Activated CD8-positive, alpha-beta T cell treated with anti-CD3 and anti-CD28 coated beads for 36 hours (primary cell): Measurements from ENCODE around the gene OR2T35. TPM values are rescaled to one million over a fixed set of nuclear protein-coding genes. Genes with fewer than 3 reads are reported as not detected.

Experiments
- ATAC-seq: fragments of 200-7000 bp; cut with Tn5 transposase; one replicate; pipeline ENCODE4 v1.10.0; 2021; ENCODE audit warnings: mild to moderate bottlenecking, moderate library complexity
- CTCF ChIA-PET: fragments of 350-600 bp; sonication (Branson Sonifier 250); formaldehyde crosslinking; loops from one replicate; lab custom pipeline; 2021; ENCODE audit warnings: antibody characterized with exemption; lab: Charles Lee
- POLR2A ChIA-PET: fragments of 350-600 bp; sonication (Branson Sonifier 250); formaldehyde crosslinking; loops from one replicate; lab custom pipeline; 2021; ENCODE audit warnings: antibody characterized with exemption; lab: Charles Lee
- DNase-seq: peaks from one replicate; pipeline ENCODE4 v3.0.0-alpha.2; 2020
- H3K27ac Mint-ChIP-seq: one replicate; pipeline ENCODE4 v1.8.0; 2021; ENCODE audit warnings: mild to moderate bottlenecking, mixed read lengths
- H3K27me3 Mint-ChIP-seq: one replicate; pipeline ENCODE4 v1.8.0; 2021; ENCODE audit warnings: mixed read lengths
- H3K36me3 Mint-ChIP-seq: one replicate; pipeline ENCODE4 v1.8.0; 2021; ENCODE audit warnings: low read depth, mixed read lengths
- H3K4me1 Mint-ChIP-seq: one replicate; pipeline ENCODE4 v1.8.0; 2021; ENCODE audit warnings: low read depth, mixed read lengths
- H3K4me3 Mint-ChIP-seq: one replicate; pipeline ENCODE4 v1.8.0; 2021; ENCODE audit warnings: mild to moderate bottlenecking, moderate library complexity, mixed read lengths
- H3K9me3 Mint-ChIP-seq: one replicate; pipeline ENCODE4 v1.8.0; 2021; ENCODE audit warnings: mixed read lengths
- CTCF ChIP-seq: fragments of 200-600 bp; IDR thresholded peaks from one replicate; pipeline ENCODE4 v1.8.0; 2022; ENCODE audit warnings: antibody characterized with exemption, mild to moderate bottlenecking
- intact Hi-C: fragments of 100-400 bp; cut with micrococcal nuclease; formaldehyde crosslinking; loops from one replicate; pipeline ENCODE4 v1.10.0; 2022
- total RNA-seq, 2 experiments: library from RNA; stranded (reverse); gene quantifications; one replicate each; pipeline ENCODE4 v1.2.3, GENCODE V29; 2021

The OR2T35 gene
- total RNA-seq, 2 experiments from 2014 or later: not detected

GRCh38 chr1:248589334-248589733 is 55.7 kb downstream of the OR2T35 start:
- H3K9me3 Mint-ChIP-seq: no peaks in the 10 kb centered on the region
- H3K4me1 Mint-ChIP-seq: no peaks in the 10 kb centered on the region
- DNase-seq (no peak), ATAC-seq (no peak)
- intact Hi-C loops: no loop called here
- H3K36me3 Mint-ChIP-seq: no peaks in the 10 kb centered on the region
- TF ChIP-seq CTCF: no peak
- H3K27me3 Mint-ChIP-seq: peaks cover 1% of the 10 kb centered on the region
- no peak overlapping the region for H3K4me3 Mint-ChIP-seq
- no peak overlapping the region for H3K27ac Mint-ChIP-seq
- ChIA-PET POLR2A (no interaction called here), CTCF (interaction anchor here (0.6 kb wide), 1 partner anchor 107 kb away, joined by 3 read pairs; no protein-coding TSS in a partner anchor)

Other genes starting within 250 kb of the OR2T35 start
- gene OR2T1, start 242.2 kb downstream of the OR2T35 start, total RNA-seq: not detected
- not detected for gene OR2T2, start 199.6 kb downstream of the OR2T35 start, total RNA-seq
- gene OR2T3, start 171.9 kb downstream of the OR2T35 start, total RNA-seq: not detected
- not detected for gene OR2T5, start 156.7 kb downstream of the OR2T35 start, total RNA-seq
- not detected for gene OR2G6, start 137.2 kb downstream of the OR2T35 start, total RNA-seq
- not detected for gene OR2T29, start 82.5 kb downstream of the OR2T35 start, total RNA-seq
- gene OR2T34, start 70.5 kb downstream of the OR2T35 start, total RNA-seq: not detected
- not detected for gene OR2T10, start 47.6 kb downstream of the OR2T35 start, total RNA-seq
- gene OR2T11, start 10.2 kb downstream of the OR2T35 start, total RNA-seq: not detected
- not detected for gene OR2T27, start 10.2 kb upstream of the OR2T35 start, total RNA-seq
- gene OR14I1, start 57.5 kb upstream of the OR2T35 start, total RNA-seq: not detected
- not detected for gene LYPD8, start 110.5 kb upstream of the OR2T35 start, total RNA-seq
- 10 to 100 TPM; 16.2 to 18.3 TPM for gene SH3BP5L, start 180.6 kb upstream of the OR2T35 start, total RNA-seq
- 10 to 100 TPM; 43.8 to 45.1 TPM for gene ZNF672, start 192.9 kb upstream of the OR2T35 start, total RNA-seq
- 10 to 100 TPM; 80.8 to 85.6 TPM for gene ZNF692, start 213.8 kb upstream of the OR2T35 start, total RNA-seq